Colonic mucosa (tissue), 4 donors: Measurements from ENCODE around the gene CYP51A1. TPM values are rescaled to one million over a fixed set of nuclear protein-coding genes. Genes with fewer than 3 reads are reported as not detected.
A peak's percentile ranks its signal among the peaks of the same experiment; 100 is the strongest.

Experiments
- DNase-seq: peaks from one replicate; pipeline ENCODE4 v3.0.0-alpha.2; 2020
- H3K27ac ChIP-seq: fragments of 200-600 bp; one replicate; pipeline ENCODE4 v1.8.0; 2021
- H3K27me3 ChIP-seq: fragments of 200-600 bp; one replicate; pipeline ENCODE4 v1.8.0; 2021
- H3K36me3 ChIP-seq: fragments of 200-600 bp; one replicate; pipeline ENCODE4 v1.8.0; 2021
- H3K4me1 ChIP-seq: fragments of 200-600 bp; one replicate; pipeline ENCODE4 v1.8.0; 2021; ENCODE audit warnings: mild to moderate bottlenecking
- H3K4me3 ChIP-seq: fragments of 200-600 bp; one replicate; pipeline ENCODE4 v1.8.0; 2021
- H3K9ac ChIP-seq, 2 donors: one replicate each; pipeline ENCODE4 v1.7.0; 2013; ENCODE audit warnings: control low read depth in 2 of 2, low read depth in 2 of 2, low read length in 2 of 2
- H3K9me3 ChIP-seq: fragments of 200-600 bp; one replicate; pipeline ENCODE4 v1.8.0; 2021
- intact Hi-C: fragments of 100-400 bp; cut with DNase I; formaldehyde crosslinking; loops from one replicate; pipeline ENCODE4 v1.14.1; 2022
- total RNA-seq, 2 donors: library from RNA; stranded (reverse); fragmentation: NEBNext Ultra II Directional in 1 of 2; extraction: Animal tissue kit (Norgen Biotek cat#: 25700) in 1 of 2; gene quantifications; one replicate each; pipeline ENCODE4 v1.2.1, GENCODE V29; 2021
- TF ChIP-seq, protein P1 (sequence below): fragments of 200-600 bp; IDR thresholded peaks from one replicate; pipeline ENCODE4 v1.8.0; 2022; ENCODE audit warnings: antibody characterized with exemption, mild to moderate bottlenecking
- donor health status: healthy.
- donor health status: DM: no; HTN: no; CAD: no.
- donor health status: DM: no; HTN: no; CAD: no.

CYP51A1 gene
- total RNA-seq, 2 donors from 2014 or later, result 125 to 322 TPM

DNA sequence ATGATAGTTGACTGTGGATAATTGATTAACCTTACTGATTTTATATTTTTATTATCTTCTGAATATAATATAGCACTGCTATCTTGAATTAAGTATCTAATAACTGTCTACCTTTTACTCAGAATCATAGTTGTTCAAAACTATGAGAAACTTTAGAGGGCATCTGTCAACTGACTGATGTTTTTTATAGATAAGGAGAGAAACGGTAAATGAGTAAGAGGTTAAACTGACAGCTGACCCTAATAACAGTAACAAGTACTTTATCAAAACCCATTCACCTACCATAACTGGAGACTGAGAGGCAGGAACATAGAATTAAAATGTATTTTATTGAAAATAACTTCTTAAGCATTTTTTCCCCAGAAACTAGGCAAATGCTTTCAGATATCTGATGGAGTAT, 62.2 kb downstream of the CYP51A1 start:
- Histone ChIP-seq H3K36me3 (no peaks in the 10 kb centered on the region), H3K27ac (no peak overlapping the region), H3K27me3 (no peaks in the 10 kb centered on the region), H3K4me3 (no peak overlapping the region), H3K9ac (no peak overlapping the region), H3K4me1 (no peaks in the 10 kb centered on the region), H3K9me3 (no peaks in the 10 kb centered on the region)
- no peak for DNase-seq
- TF ChIP-seq, protein P1, sequence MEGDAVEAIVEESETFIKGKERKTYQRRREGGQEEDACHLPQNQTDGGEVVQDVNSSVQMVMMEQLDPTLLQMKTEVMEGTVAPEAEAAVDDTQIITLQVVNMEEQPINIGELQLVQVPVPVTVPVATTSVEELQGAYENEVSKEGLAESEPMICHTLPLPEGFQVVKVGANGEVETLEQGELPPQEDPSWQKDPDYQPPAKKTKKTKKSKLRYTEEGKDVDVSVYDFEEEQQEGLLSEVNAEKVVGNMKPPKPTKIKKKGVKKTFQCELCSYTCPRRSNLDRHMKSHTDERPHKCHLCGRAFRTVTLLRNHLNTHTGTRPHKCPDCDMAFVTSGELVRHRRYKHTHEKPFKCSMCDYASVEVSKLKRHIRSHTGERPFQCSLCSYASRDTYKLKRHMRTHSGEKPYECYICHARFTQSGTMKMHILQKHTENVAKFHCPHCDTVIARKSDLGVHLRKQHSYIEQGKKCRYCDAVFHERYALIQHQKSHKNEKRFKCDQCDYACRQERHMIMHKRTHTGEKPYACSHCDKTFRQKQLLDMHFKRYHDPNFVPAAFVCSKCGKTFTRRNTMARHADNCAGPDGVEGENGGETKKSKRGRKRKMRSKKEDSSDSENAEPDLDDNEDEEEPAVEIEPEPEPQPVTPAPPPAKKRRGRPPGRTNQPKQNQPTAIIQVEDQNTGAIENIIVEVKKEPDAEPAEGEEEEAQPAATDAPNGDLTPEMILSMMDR, result no peak
- intact Hi-C loops, result no loop called here

DNA sequence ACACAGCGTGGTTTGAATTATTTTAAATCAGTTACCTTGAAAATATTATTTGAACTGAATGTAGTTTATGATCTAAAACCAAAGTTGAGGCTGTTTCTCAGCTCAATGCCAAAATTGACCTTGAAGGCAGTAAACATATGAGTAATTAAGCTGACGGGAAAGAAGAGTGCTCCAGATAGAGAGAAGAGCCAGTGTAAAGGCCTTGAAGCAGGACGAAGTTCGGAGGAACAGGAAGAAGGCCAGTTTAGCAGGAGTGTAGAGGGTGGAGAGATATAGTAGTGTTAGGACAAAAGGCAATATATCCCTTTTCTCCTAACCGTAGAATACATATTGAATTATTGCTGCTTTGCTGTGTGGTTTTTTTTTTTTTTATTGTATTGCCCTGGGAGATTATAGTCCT, 63.2 kb downstream of the CYP51A1 start:
- TF ChIP-seq, protein P1, result no peak
- DNase-seq, result peak; percentile 68
- Histone ChIP-seq H3K9me3 (no peaks in the 10 kb centered on the region), H3K36me3 (no peaks in the 10 kb centered on the region), H3K27me3 (no peaks in the 10 kb centered on the region), H3K27ac (peak overlapping the region; percentile 60), H3K4me1 (no peaks in the 10 kb centered on the region), H3K4me3 (no peak overlapping the region), H3K9ac (no peak overlapping the region)
- intact Hi-C loops, result no loop called here

DNA sequence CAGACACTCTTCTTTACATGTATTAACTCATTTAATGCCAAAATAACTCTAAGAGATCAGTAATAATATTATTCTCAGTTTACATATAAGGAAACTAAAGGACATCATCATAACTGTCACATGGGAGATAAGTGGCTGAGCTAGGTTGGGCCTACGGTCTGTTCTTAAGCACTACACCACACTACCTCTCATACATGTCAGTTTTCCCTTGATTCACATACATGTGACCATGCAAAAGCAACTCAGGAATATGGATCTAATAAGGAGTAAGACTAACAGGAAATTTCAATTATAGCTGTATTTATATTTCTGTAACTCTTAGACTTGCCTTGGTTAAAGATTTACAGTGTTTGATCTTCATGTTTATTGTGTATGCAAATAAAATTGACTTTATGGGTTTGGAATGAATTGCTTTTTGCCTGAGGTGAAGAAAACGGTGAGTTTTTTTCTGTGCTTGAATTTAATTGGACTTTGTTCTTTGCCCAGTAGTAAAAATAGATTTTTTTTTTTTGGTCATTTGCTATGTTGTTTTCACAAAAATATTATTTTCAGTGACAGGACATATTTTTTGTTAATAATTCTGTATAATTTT, 69.7 kb downstream of the CYP51A1 start:
- intact Hi-C loops, result no loop called here
- DNase-seq, result no peak
- H3K4me1 ChIP-seq, result no peaks in the 10 kb centered on the region
- no peak overlapping the region for H3K9ac ChIP-seq
- peak overlapping the region; percentile 46 for H3K27ac ChIP-seq
- H3K4me3 ChIP-seq, result no peak overlapping the region
- no peaks in the 10 kb centered on the region for H3K36me3 ChIP-seq
- TF ChIP-seq, protein P1, result peak; percentile 9
- H3K27me3 ChIP-seq, result no peaks in the 10 kb centered on the region
- no peaks in the 10 kb centered on the region for H3K9me3 ChIP-seq

Other genes with a start within 250 kb of the CYP51A1 start
- gene AKAP9, start 193.6 kb downstream of the CYP51A1 start, total RNA-seq, result 100 to 1,000 TPM in 1 of 2 donors, 10 to 100 TPM in 1; 97.7 to 140 TPM
- not detected for gene LRRD1, start 44.7 kb upstream of the CYP51A1 start, total RNA-seq
- 10 to 100 TPM; 27.4 to 27.5 TPM for gene KRIT1, start 111.4 kb upstream of the CYP51A1 start, total RNA-seq
- 10 to 100 TPM; 38.9 to 41.5 TPM for gene ANKIB1, start 111.5 kb upstream of the CYP51A1 start, total RNA-seq